HuH-7 (cell line): ENCODE measurements around the gene KIAA0825.
"Not testable (repeated sequence)": the region's sequence is repeated elsewhere in the genome, so short reads cannot be mapped to it uniquely, and the experiment has no call there.

ENCODE experiments used
- DNase-seq: peaks from one replicate; pipeline ENCODE4 v3.0.0; 2011; ENCODE audit warnings: low spot score

KIAA0825 gene

DNA sequence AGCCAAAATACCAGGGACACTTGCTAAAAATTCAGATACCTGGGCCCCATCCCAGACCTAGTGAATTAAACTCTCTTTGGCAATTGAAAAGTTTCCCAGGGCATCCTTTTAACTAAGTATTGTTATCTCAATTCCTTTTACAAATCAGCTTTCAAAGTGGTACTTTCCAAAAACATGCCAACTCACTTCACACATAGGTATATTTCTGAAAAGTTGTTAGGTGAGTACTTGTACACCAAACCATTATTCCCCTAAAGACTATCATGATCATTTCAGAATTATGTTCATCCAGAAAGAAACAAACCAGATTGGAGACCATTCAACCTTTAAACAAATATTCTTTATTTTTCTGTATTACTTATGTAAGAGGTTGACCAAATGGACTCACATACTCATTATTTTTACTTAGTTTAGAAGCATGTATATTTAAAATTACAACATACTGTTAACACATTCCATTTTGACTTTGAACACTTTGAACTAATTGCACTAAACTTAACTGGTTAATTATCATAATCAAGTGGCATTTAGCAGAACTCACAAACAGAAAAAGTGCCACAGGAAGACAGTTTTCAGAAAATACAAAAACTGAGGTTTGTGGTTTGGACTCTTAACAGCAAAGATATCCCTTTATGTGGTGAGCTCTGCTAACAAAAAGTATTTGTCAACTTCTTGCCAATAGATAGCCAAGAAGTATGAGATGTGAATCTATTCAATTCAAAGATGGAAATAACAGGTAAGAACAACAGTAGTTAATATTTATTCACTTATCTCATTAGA is 40.7 kb downstream of the KIAA0825 start:
- no peak for DNase-seq

DNA sequence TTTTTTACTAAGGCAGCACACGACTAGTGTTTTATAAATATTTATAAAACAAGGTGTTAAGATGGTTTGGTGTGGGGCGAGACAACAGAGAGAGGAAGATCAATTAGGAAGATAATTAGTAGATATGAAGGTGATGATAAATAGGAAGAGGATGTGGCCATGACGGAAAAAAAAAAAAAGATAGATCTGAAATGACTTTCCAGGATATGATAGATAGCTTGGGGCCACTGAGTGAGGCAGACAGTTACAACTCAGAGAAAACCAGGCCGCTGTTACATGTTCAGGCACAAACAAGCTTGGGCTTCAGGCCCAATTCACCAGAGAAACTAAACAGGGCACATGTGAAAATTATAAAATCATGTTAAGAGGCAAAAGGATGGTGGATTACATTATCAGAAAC is 43.2 kb downstream of the KIAA0825 start:
- no peak for DNase-seq

- DNase-seq: not testable (repeated sequence)
These were observed 45.1 kb downstream of the KIAA0825 start for GRCh38 chr5:94573349-94573748.

GRCh38 chr5:94571415-94571814 is 47.0 kb downstream of the KIAA0825 start:
- DNase-seq: no peak

DNA sequence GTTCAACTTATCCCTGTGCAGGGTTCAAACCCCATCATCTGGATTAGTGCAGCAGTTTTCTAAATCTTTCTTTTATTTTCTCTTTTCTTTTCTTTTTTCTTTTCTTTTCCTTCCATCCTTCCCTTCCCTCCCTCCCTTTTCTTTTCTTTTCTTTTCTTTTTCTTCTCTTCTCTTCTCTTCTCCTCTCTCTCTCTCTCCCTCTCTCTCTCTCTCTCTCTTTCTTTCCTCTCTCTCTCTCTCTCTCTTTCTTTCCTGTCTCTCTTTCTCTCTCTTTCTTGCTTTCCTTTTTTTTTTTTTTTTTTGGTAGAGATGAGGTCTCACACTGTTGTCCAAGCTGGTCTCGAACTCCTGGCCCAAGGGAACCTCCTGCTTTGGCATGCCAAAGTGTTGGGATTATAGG is 53.6 kb downstream of the KIAA0825 start:
- DNase-seq: no peak

DNA sequence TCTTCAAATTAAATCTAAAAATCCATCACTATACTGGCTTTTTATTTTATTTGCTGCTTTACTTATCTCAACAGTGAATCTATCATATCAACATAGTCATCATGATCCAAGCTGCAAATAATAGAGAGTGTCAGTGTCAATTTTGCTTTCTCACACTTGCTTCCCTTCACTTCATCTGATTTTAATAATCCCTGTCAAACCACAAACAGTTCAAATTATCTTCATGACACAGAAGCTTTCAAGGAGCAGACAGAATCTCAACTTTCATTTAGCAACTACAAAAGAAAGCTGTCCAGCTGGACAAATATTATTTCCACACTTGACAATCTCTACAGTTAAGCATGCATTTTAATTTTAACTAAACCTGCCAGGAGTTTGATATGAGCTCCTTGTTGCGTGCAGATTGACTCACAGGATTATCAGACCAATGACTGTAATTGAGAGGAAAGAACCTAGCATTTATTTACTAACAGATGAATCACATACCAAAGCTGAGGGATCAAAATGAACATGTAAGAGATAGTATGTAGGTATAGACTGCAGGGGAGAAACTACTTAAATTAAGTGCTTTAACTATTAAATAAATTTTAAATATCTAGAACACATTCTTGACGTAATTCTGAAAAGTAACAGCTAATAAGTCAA is 56.0 kb downstream of the KIAA0825 start:
- DNase-seq: no peak

DNA sequence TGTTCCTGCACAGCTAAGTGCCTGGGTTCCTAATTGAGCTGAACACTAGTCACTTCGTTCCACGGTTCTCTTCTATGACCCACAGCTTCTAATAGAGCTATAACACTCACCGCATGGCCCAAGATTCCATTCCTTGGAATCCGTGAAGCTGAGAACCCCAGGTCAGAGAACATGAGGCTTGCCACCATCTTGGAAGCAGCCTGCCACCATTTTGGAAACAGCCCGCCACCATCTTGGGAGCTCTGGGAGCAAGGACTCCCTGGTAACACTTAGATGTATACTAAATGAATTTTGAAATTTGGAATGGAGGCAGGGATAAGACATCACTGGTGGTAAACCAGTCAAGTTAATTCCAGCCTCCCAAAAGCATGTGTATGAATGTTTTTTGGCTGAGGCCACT is 60.4 kb downstream of the KIAA0825 start:
- DNase-seq: no peak

DNA sequence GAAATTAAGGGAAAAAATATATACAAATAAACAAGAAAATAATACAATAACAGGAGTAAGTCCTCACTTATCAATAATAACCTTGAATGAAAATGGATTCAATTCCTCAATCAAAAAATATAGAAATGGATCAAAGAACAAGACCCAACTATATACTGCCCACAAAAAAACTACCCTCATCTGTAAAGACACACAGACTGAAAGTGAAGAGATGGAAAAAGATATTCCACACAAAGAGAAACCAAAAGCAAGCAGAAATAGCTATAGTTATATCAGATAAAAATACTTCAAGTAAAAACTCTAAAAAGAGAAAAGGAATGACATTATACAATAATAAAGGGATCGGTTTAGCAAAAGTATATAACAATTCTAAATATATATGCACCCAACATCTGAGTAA is 66.5 kb downstream of the KIAA0825 start:
- DNase-seq: no peak

GRCh38 chr5:94545870-94546625 is 72.4 kb downstream of the KIAA0825 start:
- no peak for DNase-seq

DNA sequence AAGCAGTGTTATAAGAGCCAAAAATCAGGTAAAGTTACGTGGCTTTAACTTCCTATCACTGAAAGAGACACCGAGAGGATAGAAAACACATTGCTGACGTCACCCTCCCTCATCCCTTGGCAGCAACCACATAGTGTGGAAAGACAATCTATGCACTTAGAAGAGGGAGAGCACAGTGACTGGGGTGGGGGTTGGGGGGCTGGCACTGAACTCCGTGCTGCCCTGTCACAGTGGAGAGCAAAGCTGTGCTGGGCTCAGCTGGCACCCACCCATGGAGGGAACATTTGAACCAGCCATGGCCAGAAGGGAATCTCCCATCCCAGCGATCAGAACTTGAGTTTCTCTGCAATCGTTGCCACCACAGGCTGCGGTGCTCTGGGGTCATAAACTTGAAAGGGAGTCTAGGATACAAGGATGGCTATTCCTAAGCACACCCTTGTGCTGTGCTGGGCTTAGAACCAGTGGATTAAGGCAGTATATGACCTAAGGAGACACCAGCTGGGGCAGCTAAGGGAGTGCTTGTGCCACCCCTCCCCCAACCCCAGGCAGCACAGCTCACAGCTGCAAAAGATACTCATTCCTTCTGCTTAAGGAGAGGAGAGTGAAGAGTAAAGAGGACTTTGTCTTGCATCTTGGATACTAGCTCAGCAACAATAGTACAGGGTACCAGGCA is 73.4 kb downstream of the KIAA0825 start:
- no peak for DNase-seq

DNA sequence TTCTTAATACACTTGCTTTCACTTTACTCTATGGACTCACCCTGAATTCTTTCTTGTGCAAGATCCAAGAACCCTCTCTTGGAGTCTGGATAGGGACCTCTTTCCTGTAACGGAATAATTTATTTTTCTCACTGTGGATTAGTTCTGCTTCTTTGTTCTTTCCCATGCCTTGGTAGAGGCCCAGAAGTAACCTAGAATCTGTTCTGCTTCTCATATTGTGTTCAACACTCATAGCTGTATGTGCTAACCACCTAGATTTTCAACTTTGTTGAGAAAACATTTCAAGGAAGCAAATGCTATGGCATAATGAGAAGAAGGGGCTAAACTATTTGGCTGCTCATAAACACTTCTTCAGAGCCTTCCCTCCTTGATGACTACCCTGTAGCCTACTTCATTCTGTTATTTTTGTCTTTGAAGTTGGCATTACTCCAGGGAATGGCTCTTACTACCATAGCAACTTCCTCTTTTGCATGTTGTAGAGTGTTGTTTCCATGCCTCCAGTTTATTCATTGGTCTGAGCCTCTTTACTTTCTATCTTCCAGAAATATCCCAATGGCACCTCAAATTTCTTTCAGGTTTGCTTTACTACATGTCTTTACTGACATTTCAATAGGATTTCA is 74.3 kb downstream of the KIAA0825 start:
- DNase-seq: no peak

- DNase-seq: no peak
These were observed 77.4 kb downstream of the KIAA0825 start for GRCh38 chr5:94540856-94541494.

DNA sequence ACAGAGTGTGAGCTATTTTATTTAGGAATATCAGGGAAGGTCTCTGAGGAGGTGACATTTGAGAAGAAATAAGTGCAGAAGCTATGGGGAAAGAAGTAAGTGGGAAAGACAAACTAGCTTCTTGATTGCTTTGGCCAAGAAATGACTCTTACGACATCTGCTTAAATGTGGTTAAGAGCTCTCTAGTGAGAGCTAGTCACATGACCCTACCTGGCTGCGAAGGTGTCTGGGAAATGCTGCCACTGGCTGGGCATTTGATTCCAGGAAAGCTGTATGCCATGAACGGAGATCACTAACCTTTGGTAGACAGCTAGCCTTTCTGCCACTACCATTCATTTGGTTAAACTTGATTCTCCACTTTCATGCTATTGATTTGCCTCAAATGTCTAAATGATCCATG is 80.1 kb downstream of the KIAA0825 start:
- DNase-seq: no peak

- DNase-seq: no peak
These were observed 91.7 kb downstream of the KIAA0825 start for GRCh38 chr5:94526706-94527105.

DNA sequence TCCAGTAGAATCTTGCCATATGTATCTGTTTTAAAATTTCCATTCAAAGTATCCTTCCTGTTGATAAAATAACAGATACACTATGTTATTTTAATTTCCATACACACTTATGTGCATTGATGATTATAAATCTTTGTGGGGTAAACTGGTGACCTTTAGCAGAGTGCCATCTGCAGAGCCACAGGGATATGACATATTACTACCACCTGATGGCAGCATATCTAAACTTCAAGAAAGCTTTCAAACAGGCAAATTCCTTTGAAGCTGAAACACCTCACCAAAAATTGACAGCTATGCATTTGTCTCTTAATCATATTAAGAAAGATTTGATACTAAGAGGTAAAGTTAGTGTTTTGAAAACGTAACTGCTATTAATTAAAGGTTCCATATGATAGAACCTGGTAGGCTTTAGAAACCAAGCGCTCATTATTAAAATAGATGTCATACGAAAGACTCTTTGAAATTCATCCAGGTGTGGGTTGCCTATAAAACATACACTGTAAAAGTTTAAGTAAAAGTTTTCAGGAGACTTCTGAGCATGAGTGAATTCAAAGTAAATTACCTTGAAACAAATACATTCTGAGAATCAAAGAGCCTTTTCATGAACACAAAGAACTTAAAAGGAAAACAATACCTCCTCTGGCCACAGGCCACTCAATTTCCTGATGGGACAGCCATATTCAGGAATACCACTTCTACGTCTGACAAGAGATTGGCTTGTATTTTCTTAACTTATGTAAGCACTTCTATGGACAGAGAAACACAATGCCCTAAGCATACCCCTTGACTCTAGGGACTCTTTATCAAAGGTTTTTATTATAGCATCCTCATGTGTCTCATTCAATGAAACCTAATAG is 93.3 kb downstream of the KIAA0825 start:
- peak; percentile 37 for DNase-seq

DNA sequence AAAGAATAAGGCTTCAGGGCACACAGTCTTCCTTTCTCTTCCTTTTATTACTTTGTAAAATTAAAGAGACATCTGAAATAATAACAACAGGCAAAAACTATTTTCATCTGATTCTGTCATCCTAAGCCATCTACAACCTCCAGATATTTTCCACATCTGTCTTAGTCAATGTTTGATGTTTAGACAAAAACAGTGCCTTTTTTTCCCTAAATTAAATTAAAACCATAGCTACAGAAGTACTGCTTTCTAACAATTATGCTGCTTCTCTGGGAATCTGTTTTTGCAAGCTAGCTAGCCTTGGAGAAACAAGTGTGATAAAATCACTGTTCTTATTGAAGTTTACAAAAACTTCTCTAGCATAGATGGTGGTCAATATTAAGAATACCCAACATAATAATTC is 95.4 kb downstream of the KIAA0825 start:
- DNase-seq: no peak

DNA sequence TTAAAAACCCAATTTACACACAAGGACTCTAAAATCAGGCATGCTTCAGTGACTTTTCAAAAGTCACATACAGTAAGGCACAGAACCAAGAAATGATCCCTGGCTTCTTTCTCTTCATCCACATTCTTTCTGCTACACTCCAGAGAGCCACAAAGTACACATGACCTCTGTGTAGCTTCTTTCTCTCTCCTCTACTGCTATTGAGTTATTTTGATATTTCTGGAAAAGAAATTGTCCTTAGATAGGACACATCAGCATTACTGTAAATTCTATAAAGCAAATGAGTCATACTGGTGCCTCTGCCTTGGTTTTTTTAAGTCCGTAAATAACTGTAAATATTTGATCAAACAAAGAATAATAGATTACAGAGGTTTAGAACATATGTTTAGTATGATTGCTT is 96.3 kb downstream of the KIAA0825 start:
- DNase-seq: no peak

DNA sequence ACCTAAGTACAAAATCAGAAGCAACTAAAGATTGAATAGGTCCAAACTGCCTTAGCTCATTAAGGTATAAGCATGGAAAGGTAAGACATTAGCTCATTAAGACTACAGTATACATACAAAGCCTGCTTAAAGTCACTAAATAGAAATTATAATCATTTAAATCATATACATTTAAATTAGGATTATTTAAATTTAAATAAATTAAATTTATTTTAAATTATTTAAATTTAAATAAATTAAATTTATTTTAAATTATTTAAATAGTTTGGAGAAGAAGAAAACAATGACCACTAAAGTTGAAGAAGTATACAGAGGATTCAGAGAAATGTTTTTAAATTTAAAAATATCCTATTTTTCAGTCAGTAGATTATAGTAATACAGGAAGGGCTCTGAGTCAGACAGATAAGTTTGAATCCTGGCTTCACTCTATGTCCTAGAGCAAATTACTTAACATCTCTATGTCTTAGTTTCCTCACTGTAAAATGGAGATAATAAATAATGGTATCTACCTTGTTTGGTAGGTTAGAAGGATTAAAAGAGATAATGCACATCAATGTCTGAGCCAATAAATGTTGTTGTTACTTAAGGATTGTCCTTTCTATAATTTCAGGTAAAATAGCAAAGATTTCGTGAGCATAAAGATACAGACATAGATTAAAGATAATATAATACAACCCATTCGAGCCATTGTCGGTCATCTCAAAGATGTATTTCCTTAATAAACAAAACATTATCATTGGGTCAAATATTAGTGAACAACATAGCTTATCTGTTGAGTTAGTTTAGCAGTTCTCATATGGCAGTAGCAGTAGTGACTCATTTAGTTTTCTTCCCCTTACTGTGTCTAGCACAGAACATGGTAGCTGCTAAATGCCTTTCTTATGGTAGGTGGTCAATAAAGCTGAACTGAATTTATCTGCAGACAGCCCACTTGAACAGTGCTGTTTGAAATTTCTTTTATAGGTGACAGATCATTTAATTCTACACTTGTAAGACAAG is 100.6 kb downstream of the KIAA0825 start:
- DNase-seq: no peak

DNA sequence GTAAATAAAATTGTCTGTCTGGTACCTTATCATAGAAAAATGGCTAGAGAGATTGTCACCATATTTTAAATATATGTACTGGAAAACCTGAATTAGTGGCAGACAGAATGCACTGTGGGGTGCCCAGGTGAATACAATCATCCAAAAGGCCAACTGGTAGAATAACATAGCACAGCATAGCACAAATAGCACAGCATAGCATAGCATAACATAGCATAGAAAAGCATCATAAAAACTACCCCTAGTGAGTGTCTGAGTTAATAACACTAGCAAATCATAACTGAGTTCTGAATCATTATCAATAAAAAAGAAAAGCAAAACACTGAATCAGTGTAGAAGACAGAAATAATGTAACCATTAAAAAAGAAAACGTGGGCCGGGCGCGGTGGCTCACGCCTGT is 102.3 kb downstream of the KIAA0825 start:
- no peak for DNase-seq
